ENCODE data around the gene RBM14.

GRCh38 chr11:66598993-66599392, 17.4 kb upstream of the RBM14 start:
- TF ChIP-seq CTCF (IDR thresholded peaks at IDR 0.05) (no peak), POLR2A (IDR thresholded peaks at IDR 0.05) (no peak), EP300 (IDR thresholded peaks at IDR 0.05) (no peak)

Data from tibial nerve (tissue), 4 donors.